GM18507 (cell line): ENCODE measurements around the gene RGS10.
"Not testable (repeated sequence)": the region's sequence is repeated elsewhere in the genome, so short reads cannot be mapped to it uniquely, and the experiment has no call there.

Experiments
- DNase-seq: peaks from one replicate; pipeline ENCODE4 v3.0.0; 2011; ENCODE audit warnings: low read depth; ENCODE audit not compliant: insufficient read length; ENCODE audit errors: extremely low spot score
- FAIRE-seq: peaks from 2 replicates; lab custom pipeline; 2011; peaks lifted over from hg19 to GRCh38; lab: Jason Lieb, UNC

Gene RGS10

GRCh38 chr10:119479532-119479931 lies 63.0 kb downstream of the RGS10 start:
- no peak for FAIRE-seq
- DNase-seq: no peak

- peak; percentile 68 for FAIRE-seq
- no peak for DNase-seq
Measured at GRCh38 chr10:119478811-119479341, 63.6 kb downstream of the RGS10 start.

GRCh38 chr10:119478111-119478802 lies 64.3 kb downstream of the RGS10 start:
- DNase-seq (no peak), FAIRE-seq (peak; percentile 90)

GRCh38 chr10:119477444-119477843 lies 65.1 kb downstream of the RGS10 start:
- FAIRE-seq (no peak), DNase-seq (no peak)

- no peak for DNase-seq
- no peak for FAIRE-seq
Measured at GRCh38 chr10:119474606-119475005, 67.9 kb downstream of the RGS10 start.

- FAIRE-seq: no peak
- DNase-seq: no peak
Measured at GRCh38 chr10:119473771-119474170, 68.7 kb downstream of the RGS10 start.

- FAIRE-seq (peak; percentile 29), DNase-seq (no peak)
Measured at GRCh38 chr10:119470920-119471702, 71.4 kb downstream of the RGS10 start.

- FAIRE-seq (no peak), DNase-seq (no peak)
Measured at GRCh38 chr10:119469846-119470245, 72.7 kb downstream of the RGS10 start.

GRCh38 chr10:119469325-119469707 lies 73.2 kb downstream of the RGS10 start:
- no peak for FAIRE-seq
- DNase-seq: no peak

- no peak for FAIRE-seq
- DNase-seq: no peak
Measured at GRCh38 chr10:119468542-119469324, 73.8 kb downstream of the RGS10 start.

- peak; percentile 18 for FAIRE-seq
- DNase-seq: no peak
Measured at GRCh38 chr10:119466655-119467054, 75.9 kb downstream of the RGS10 start.

GRCh38 chr10:119466076-119466475 lies 76.4 kb downstream of the RGS10 start:
- DNase-seq (no peak), FAIRE-seq (no peak)

GRCh38 chr10:119465085-119465484 lies 77.4 kb downstream of the RGS10 start:
- DNase-seq (no peak), FAIRE-seq (no peak)

GRCh38 chr10:119463195-119463594 lies 79.3 kb downstream of the RGS10 start:
- DNase-seq, FAIRE-seq: not testable (repeated sequence)

GRCh38 chr10:119462773-119463172 lies 79.7 kb downstream of the RGS10 start:
- FAIRE-seq (no peak), DNase-seq (no peak)

GRCh38 chr10:119461923-119462322 lies 80.6 kb downstream of the RGS10 start:
- FAIRE-seq (peak; percentile 49), DNase-seq (no peak)

GRCh38 chr10:119461380-119461779 lies 81.1 kb downstream of the RGS10 start:
- FAIRE-seq (peak; percentile 65), DNase-seq (no peak)

GRCh38 chr10:119460369-119461195 lies 81.9 kb downstream of the RGS10 start:
- DNase-seq (no peak), FAIRE-seq (no peak)

GRCh38 chr10:119459681-119460340 lies 82.7 kb downstream of the RGS10 start:
- no peak for DNase-seq
- no peak for FAIRE-seq
